ENCODE results near the gene SBNO2.
A peak's percentile ranks its signal among the peaks of the same experiment; 100 is the strongest.

Gene SBNO2, protein sequence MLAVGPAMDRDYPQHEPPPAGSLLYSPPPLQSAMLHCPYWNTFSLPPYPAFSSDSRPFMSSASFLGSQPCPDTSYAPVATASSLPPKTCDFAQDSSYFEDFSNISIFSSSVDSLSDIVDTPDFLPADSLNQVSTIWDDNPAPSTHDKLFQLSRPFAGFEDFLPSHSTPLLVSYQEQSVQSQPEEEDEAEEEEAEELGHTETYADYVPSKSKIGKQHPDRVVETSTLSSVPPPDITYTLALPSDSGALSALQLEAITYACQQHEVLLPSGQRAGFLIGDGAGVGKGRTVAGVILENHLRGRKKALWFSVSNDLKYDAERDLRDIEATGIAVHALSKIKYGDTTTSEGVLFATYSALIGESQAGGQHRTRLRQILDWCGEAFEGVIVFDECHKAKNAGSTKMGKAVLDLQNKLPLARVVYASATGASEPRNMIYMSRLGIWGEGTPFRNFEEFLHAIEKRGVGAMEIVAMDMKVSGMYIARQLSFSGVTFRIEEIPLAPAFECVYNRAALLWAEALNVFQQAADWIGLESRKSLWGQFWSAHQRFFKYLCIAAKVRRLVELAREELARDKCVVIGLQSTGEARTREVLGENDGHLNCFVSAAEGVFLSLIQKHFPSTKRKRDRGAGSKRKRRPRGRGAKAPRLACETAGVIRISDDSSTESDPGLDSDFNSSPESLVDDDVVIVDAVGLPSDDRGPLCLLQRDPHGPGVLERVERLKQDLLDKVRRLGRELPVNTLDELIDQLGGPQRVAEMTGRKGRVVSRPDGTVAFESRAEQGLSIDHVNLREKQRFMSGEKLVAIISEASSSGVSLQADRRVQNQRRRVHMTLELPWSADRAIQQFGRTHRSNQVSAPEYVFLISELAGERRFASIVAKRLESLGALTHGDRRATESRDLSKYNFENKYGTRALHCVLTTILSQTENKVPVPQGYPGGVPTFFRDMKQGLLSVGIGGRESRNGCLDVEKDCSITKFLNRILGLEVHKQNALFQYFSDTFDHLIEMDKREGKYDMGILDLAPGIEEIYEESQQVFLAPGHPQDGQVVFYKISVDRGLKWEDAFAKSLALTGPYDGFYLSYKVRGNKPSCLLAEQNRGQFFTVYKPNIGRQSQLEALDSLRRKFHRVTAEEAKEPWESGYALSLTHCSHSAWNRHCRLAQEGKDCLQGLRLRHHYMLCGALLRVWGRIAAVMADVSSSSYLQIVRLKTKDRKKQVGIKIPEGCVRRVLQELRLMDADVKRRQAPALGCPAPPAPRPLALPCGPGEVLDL (N-terminal part only)

DNA sequence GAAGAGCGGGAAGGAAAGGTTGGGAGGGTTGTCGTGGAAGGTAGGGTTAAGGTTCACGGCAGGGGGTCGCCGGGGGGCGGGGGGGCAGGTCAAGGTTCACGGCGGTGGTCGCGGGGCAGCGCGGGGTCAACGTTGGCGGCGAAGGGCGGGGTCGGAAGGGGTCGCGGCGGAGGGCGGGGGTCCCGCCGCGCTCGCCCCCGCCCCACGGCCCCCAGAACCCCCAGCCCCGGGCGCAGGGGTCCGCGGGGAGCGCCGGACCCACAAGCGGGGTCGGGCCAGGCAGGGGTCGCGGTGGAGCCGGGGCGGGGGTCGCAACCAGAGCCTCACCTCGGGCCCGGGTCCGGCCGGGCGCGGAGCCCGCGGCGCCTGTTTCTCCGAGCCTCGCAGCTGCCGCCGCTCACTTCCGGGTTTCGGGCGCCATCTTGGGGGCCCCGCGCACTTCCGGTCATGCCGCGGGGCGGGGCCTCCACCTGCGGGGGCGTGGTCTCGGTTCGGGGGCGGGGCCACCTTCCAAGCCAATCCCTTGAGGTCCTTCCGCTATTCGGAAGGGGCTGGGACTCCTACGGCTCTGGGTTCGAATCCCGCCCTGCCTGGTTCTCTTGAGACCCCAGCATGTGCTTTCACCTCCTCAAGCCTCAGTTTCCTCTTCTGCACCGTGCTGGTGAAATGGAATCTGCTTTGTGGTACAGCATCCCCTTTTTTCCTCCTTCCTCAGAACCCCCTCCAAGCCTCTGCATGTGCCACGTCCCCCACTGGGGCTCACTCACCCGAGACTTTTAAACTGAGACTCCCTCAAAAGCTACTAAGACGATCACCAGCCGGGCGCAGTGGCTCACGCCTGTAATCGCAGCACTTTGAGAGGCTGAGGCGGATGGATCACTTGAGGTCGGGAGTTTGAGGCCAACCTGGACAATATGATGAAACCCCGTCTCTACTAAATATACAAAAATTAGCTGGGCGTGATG lies at the start of gene SBNO2:
Gene SBNO2, minus strand, starts transcription at position 424 of the 965 bp plus-strand sequence. CDS start 19,992 bp downstream, outside the sequence.
- peak; percentile 86 for DNase-seq

DNA sequence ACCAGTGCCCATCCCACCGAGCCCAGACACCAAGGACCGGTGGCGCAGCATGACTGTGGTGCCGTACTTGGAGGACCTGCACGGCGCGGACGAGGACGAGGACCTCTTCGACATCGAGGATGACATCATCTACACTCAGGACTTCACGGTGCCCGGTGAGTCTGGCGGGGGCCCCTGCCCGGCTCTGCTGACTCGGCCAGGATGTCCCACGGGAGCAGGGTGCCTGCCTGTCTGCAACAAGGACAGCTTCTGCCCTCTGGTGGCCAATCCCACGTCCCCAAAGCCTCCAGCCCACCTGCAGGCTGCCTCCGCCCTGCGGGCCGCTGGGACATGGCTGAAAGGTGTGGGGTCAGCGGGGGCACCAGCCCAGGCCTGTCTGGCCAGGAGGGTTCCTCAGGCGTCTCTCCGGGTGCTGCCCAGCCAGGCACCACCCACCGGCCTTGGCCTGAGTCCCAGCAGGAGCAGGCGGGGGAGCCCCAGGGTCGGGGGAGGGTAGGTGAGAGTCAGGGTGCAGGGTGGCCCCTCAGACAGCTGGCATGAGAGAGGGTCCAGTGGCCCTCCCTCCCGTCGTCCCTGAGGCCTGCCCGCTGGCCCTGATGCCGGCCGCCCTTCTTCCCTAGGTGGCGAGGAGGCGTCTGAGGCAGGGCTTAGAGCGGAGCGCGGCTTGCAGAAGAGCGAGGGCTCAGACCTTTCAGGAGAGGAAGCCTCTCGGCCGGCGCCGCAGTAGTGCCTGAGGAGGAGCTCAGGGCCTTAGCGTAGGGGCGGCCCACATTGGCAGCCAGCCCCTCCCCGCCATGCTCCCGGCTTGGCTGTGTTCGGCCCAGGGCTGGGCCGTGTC lies 49.2 kb upstream of the SBNO2 start:
- no peak for DNase-seq

DNA sequence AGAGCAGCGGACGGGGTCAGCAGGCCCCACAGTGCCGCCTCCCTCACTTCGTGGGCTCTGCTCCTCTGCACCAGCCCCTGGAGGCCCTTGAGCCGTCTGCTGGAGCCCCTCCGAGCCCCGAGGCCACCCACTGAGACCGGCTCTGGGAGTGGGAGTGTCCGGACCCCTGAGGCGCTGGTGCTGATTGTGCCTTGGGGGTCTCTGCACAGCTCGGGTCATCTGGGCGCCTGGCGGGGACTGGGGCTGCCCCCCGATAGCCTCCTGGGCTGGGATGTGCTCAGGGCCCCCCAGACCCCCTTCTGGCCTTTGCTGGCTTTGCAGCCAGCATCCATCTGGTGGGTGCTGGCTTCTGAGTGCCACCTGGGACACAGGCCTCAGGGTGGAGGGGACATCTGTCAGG lies 48.3 kb upstream of the SBNO2 start:
- DNase-seq, result no peak

DNA sequence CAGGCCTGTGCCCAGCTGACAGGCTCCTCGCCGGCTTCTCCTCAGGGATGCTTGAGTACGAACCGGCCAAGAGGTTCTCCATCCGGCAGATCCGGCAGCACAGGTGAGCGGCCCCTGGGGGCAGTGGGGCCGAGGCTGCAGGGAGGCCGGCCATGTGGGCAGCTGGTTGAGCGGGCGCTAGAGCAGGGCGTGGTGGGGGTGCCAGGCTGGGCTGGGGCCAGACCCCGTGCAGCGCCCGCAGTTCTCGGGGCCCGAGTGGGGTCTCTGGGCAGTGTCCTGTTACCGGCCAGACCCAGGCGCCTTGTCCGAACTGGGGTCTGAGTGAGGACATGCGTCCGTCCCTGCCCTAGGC lies 47.8 kb upstream of the SBNO2 start:
- DNase-seq, result no peak

DNA sequence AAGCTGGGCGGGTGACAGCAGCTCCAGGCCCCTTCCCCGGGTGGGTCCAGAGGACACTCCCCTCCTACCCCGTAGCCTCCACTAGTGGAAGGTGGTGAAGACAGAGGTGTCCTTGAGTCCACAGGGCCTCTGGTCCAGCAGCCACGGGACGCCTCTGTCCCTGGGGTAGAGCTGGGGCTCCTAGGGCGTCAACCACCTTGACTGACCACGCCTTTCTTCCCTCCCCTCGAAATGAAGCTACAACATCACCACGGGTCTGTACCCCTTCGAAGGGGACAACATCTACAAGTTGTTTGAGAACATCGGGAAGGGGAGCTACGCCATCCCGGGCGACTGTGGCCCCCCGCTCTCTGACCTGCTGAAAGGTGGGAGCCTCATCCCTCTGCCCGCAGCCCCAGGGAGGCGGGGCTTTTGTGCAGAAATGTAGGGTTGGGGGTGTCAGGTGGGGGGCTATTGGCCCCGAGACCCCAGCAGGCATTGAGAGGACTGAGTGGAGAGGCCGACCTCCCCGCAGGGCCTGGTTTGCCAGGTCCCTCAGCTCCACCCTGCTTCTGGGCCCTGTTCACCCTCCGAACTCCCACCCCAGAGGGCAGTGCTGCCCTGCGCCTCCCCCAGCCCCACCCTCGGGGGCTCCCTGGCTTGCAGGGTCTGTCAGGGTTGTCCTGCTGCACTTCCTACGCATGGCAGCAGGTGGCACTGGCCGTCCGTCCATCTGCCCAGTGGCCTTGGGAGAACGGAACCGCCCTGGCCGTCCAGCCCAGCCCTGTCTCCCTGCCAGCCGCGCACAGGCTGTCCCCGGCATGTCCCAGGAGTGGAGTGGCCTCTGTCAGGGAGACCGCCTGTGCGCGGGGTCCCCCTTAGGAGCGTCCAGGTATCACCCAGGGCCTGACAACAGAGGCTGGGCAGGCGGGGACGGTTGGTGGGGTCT lies 47.2 kb upstream of the SBNO2 start:
- DNase-seq, result no peak

DNA sequence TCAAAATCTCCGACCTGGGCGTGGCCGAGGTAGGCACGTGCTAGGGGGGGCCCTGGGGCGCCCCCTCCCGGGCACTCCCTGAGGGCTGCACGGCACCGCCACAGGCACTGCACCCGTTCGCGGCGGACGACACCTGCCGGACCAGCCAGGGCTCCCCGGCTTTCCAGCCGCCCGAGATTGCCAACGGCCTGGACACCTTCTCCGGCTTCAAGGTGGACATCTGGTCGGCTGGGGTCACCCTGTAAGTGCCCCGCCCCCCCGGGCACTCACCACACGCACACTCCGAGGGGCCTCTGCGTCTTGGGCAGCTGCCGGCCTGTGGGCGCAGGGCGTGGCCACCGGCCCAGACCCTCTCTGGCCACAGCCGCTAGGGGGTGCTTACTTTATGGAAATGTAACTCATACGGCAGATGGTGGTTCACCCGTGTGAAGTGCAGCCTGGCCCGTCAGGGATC lies 46.4 kb upstream of the SBNO2 start:
- no peak for DNase-seq

DNA sequence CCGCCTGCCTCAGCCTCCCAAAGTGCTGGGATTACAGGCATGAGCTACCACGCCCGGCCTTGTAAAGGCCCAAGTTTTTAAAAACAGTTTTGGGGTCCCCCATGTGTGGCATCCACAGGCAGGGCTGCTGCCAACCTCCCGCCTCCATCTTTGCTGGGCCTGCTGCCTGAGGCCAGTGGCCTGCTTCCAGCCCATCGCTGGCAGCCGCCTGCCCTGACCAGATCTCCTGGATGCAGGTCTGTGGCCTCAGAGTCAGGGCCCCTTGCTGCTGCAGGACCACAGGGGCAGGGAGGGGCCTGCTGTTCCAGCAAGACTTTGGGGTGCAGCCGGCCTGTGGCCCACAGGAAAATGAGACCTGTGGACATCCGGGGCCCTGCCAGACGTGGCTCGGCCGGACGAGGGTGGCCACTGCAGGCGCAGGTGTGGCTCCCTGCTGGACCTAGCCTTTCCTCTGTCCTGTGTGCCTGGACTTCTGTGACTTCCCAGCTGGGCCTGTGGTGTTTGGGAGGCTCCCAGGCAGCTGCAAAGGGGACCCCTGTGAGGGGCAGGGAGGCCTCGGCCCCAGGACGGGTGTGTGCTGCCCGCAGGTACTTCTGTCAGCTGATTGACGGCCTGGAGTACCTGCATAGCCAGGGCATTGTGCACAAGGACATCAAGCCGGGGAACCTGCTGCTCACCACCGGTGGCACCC lies 45.9 kb upstream of the SBNO2 start:
- no peak for DNase-seq

DNA sequence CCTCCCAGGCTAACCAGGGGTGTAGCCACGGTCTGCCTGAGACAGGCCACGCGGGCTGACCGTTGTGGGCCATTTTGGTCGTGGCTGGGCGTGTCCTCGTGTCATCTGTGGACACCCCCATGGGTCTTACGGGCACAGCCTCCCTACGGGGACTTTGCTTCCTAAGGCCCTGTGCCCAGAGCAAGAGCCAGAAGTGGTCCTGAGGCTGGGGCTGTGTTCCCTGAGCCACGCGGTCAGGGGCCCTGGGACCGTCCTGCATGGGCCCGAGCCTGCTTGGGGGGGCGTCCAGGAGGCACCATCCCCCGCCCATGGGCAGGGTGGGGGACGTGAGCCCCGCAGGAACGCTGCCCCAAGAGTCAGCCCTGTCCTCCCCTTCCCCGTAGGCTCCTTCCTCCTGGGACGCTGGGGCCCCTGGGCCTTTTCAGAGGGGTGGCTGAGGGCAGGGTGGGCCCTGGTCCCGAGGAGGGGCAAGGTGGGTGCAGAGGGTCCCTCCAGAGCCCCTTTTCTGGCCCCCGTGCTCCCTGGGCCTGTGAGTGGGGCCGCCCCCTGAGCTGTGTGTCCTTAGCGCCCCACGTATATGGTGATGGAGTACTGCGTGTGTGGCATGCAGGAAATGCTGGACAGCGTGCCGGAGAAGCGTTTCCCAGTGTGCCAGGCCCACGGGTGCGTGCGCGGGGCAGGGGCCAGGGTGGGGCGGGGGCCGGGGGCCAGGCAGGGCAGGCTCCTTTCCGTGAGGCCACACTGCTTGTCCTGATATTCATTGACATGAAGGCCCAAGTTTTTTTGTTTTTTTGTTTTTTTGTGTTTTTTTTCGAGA lies 44.9 kb upstream of the SBNO2 start:
- no peak for DNase-seq

DNA sequence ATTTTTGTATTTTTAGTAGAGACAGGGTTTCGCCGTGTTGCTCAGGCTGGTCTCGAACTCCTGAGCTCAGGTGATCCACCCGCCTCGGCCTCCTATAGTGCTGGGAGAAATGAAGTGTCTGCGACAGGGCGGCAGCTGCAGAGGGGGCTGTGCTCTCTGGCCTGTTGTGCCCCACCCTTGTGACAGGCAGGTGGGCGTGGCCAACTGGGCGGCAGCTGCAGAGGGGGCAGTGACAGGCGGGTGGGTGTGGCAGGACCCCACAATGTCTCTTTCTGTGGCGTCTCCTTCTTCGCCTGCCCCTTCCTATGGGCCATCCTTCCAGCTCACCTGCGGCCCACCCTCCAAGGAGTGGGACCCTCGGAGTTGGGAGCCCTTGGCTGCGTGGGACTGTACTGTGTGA lies 43.3 kb upstream of the SBNO2 start:
- DNase-seq, result no peak

DNA sequence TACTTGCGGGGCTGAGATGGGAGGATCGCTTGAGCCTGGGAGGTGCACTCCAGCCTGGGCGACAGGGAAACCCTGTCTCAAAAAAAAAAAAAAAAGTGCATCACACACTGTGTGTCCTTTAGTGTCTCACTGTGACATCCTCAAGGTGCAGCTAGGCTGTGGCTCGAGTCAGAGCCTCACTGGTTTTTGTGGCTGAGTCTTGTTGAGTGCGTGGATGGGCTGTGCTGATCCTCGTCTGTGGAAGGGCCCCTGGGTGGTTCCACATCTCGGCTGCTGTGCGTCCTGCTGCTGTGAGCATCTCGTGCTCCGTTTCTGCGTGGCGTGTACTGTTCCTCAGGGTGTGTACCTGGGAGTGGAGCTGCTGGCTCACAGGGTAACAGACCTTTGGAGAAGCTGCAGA lies 42.7 kb upstream of the SBNO2 start:
- no peak for DNase-seq

DNA sequence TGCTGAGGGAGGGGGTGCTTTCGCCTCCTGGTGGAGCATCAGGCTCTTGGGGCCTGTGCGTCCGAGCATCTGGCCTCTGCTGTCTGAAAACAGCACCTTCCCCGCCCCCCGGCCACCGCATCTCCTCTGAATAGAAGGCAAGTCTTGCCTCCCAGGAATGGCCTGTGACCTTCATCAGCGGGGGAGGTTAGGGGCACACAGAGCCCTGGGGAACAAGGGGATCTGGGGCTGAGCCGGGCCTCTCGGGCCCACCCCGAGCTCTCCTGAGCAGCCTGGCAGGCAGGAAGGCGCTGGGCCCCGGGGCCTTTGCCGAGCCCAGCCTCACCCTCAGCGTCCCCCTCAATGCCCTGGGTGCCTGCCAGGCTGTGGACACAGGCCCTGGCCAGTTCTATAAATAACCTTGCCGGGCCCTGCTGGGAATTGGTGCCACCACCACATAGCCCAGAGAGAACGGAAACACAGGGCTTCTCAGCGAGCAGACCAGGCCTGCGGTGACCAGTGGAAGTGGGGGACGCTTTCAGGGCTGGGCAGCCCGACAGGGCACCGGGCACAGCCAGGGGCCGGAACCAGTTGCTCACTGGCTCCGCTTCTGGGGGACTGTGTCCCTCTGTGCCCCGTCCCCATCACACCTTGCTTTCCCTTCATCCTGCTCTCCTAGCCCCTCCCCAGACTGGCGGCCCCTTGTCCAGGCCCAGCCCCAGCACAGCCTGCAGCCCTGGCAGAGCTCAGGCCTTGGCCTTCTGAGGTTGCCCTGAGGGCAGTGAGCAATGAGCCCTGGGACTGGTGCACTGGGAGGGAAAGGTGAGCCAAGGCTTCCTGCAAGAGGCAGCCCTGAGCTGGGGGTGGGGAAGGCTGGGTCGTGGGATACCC lies 41.0 kb upstream of the SBNO2 start:
- DNase-seq, result no peak

DNA sequence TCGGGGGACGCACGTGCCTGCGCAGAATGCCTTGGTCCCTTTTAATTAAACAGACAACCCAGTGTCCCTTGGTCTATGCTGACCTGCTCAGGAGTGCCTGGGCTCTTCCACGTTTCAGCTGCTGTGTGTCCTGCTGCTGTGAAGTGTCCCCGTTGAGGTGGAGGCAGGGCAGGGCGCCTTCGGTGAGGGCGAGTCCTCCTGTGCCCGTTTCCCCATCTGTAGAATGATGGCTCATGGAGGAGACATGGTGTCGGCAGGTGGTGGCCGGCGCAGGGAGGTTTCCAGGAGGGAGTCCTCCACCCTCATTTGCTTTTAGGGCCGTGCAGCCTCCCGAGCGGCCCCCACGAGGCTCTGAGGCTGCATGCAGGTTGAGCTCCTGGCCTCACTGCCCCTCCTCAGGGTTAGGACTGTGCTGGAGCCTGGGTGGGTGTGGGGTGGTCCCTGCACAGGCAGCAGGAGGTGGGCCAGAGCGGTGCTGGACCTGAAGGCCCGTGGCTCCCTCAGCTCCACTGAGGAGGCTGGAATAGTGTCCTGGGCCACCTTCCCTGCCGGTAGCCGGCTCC lies 40.3 kb upstream of the SBNO2 start:
- no peak for DNase-seq

DNA sequence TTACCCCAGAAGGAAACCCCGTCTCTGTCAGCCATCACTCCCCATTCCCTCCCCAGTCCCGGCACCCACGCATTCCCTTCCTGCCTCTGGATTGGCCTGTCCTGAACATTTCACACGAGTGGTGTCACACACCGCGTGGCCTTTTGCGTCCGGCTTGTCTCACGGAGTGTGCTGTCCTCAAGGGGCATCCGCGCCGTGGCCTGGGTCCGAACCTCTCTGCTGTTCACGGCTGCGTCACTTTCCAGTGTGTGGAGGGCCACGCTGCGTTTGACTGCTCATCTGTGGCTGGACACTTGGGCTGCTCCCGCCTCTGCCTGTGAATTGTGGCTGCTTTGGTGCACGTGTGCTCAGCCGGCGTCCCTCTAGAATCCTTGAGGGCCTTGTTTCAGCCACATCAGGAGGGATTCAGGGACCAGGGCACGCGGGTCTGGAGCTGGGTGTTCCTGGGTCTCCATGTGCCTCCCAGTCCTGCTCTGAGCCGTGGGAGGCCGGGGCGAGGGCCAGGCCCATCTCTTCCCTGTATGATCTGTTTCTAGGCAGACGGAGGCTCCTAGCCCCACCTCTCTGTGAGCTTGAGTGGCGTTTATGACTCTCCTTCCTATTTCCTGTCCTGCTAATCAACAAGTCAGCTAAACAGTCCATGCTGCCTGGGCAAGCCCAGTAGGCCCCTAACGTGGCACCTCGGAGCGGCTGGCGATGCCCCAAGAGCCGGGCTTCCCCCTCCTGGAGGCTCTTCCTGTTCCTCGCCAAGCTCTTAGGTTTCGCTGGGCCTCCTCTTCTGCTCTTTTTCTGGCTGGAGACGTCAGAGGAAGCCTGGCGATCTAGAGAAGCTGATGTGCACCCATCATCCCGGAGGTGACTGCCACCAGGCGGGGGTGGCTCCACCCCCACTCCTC lies 39.6 kb upstream of the SBNO2 start:
- DNase-seq, result no peak

DNA sequence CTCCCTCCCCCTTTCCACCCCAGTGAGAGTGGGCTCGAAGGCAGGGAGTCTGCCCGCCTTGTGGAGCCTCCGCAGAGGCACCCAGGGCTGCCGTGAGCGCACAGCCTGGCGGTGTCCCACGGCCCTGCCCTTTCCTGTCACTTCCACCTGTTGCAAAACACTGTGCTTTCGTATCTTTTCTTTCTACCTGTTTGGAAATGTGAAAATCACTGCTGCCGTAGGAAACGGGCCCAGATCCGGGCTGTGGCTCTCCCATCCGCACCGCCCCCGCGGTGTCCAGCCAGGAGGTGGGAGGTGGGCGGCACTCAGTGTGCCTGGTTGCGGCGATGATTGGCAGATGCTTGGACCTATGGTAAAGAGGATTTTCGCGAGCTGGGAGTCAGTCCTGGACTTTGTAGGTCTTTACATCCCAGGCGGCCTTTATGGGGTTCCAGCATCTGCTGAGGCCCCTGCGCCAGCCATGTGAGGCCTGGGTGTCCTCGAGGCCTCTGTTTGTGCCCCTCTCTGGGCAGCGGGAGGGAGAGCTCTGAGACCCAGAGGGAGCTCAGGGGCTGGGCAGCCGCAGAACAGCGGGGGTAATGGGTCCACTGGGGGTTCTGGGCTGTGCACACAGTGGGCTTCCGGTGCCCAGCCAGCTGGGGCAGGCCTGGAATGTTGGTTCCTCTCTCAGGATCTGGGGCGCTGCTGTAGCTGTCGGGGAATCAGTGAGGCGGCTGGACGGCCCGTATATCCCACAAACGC lies 37.6 kb upstream of the SBNO2 start:
- DNase-seq, result no peak

DNA sequence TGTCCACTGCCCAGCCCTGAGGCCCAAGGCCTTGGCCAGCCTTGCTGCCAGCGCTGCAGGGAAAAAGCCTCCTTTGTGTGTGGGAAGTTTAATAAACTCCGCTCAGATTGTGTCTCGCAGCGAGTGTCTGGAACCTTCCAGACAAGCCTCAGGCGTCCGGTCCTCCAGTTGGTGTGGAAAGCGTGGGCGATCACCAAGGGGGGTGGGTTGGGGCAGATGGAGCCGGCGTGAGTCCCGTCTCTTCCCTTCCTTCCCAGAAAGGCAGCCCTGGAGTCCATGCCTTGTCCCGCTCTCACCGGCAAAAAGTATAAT lies 36.1 kb upstream of the SBNO2 start:
- DNase-seq, result no peak
